ENCODE results near the gene RGS14.

Gene RGS14

DNA sequence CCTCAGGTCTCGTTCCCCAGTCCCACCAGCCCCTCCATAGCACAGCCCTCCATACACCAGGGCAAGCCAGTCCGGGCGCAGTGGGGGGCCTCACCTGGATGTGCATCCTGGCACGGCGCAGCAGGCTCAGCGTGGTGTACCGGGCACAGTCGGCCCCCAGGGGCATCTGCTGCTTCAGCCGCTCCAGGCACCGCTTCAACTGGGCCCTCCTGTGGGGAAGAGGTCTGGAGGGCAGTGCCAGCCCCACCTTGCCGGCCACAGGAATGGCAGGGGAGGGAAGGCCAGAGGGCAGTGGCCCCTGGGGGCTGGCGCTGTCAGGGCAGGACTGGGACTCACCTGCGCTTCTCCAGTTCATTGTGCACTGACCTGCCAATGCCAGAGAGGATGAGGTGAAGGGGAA, 47.4 kb upstream of the RGS14 start:
- peaks cover 8% of the 10 kb centered on the region for H3K79me2 ChIP-seq (ENCODE audit: insufficient read depth, low read length)
- H3K9me2 ChIP-seq (replicated peaks; ENCODE audit: insufficient read depth, low read length) = no peaks in the 10 kb centered on the region
- no peaks in the 10 kb centered on the region for H3K27me3 ChIP-seq (ENCODE audit: low read length)
- peak overlapping the region; percentile 88 for H3K4me2 ChIP-seq (ENCODE audit: low read depth, low read length, poor library complexity, severe bottlenecking)
- H4K20me1 ChIP-seq (ENCODE audit: low read depth, low read length) = peaks cover 6% of the 10 kb centered on the region; the same call in 1 of the 2 replicates
- H3K27ac ChIP-seq (ENCODE audit: low read depth, low read length) = peak overlapping the region; percentile 88
- H3K9ac ChIP-seq (ENCODE audit: low read length) = peak overlapping the region; percentile 75
- H3F3A ChIP-seq (ENCODE audit: insufficient read depth) = peaks cover 37% of the 10 kb centered on the region
- TF ChIP-seq, protein P1, sequence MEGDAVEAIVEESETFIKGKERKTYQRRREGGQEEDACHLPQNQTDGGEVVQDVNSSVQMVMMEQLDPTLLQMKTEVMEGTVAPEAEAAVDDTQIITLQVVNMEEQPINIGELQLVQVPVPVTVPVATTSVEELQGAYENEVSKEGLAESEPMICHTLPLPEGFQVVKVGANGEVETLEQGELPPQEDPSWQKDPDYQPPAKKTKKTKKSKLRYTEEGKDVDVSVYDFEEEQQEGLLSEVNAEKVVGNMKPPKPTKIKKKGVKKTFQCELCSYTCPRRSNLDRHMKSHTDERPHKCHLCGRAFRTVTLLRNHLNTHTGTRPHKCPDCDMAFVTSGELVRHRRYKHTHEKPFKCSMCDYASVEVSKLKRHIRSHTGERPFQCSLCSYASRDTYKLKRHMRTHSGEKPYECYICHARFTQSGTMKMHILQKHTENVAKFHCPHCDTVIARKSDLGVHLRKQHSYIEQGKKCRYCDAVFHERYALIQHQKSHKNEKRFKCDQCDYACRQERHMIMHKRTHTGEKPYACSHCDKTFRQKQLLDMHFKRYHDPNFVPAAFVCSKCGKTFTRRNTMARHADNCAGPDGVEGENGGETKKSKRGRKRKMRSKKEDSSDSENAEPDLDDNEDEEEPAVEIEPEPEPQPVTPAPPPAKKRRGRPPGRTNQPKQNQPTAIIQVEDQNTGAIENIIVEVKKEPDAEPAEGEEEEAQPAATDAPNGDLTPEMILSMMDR (IDR thresholded peaks at IDR 0.05; ENCODE audit: insufficient read depth, low read length, poor library complexity, severe bottlenecking) = no peak
- TF ChIP-seq EZH2phosphoT487 (conservative IDR thresholded peaks at IDR 0.05; ENCODE audit: low read length) = no peak
- no peak overlapping the region for H2AFZ ChIP-seq (ENCODE audit: low read depth, low read length, severe bottlenecking)
- H3K9me3 ChIP-seq (ENCODE audit: insufficient read depth, low read length) = no peaks in the 10 kb centered on the region
- 0 out of 2 replicates have a peak, but pooled peaks cover 2% of the 10 kb centered on the region for H3K36me3 ChIP-seq (ENCODE audit: low read length)
- H3K4me3 ChIP-seq (ENCODE audit: insufficient read depth, low read length, poor library complexity, severe bottlenecking) = peak overlapping the region; percentile 64

GRCh38 chr5:177310757-177311391, 46.9 kb upstream of the RGS14 start:
- Histone ChIP-seq H2AFZ (ENCODE audit: low read depth, low read length, severe bottlenecking) (no peak overlapping the region), H3K79me2 (ENCODE audit: insufficient read depth, low read length) (peaks cover 3% of the 10 kb centered on the region; the same call in 1 of the 2 replicates), H3K4me2 (ENCODE audit: low read depth, low read length, poor library complexity, severe bottlenecking) (peak overlapping the region; percentile 88), H4K20me1 (ENCODE audit: low read depth, low read length) (peaks cover 6% of the 10 kb centered on the region; the same call in 1 of the 2 replicates), H3K9me3 (ENCODE audit: insufficient read depth, low read length) (no peaks in the 10 kb centered on the region), H3K27me3 (ENCODE audit: low read length) (no peaks in the 10 kb centered on the region), H3K27ac (ENCODE audit: low read depth, low read length) (peak overlapping the region; percentile 88), H3K4me3 (ENCODE audit: insufficient read depth, low read length, poor library complexity, severe bottlenecking) (peak overlapping the region; percentile 64), H3K36me3 (ENCODE audit: low read length) (0 out of 2 replicates have a peak, but pooled peaks cover 2% of the 10 kb centered on the region), H3K9ac (ENCODE audit: low read length) (peak overlapping the region; percentile 75), H3K9me2 (replicated peaks; ENCODE audit: insufficient read depth, low read length) (no peaks in the 10 kb centered on the region), H3F3A (ENCODE audit: insufficient read depth) (peaks cover 32% of the 10 kb centered on the region)
- TF ChIP-seq EZH2phosphoT487 (conservative IDR thresholded peaks at IDR 0.05; ENCODE audit: low read length) = no peak
- TF ChIP-seq, protein P1 (IDR thresholded peaks at IDR 0.05; ENCODE audit: insufficient read depth, low read length, poor library complexity, severe bottlenecking) = no peak

DNA sequence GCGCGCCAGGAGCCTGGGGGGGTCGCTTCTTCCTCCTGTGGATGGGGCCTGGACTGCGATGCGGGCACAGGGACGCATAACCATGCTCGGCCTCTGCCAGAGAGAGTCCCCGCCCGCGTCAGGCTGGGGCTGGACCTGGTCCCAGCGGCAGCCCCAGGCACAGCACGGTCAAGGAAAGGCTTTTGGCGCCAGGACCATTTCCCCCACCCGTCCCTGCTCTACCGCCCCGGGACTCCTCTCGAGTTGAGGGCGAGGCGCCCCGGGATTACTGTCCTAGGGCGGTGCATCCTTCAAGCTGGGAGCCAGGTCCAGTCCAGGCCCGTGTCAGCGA, 46.4 kb upstream of the RGS14 start:
- TF ChIP-seq, protein P1 (IDR thresholded peaks at IDR 0.05; ENCODE audit: insufficient read depth, low read length, poor library complexity, severe bottlenecking) = no peak
- no peak for TF ChIP-seq EZH2phosphoT487 (conservative IDR thresholded peaks at IDR 0.05; ENCODE audit: low read length)
- Histone ChIP-seq H3K27me3 (ENCODE audit: low read length) (no peaks in the 10 kb centered on the region), H3K4me2 (ENCODE audit: low read depth, low read length, poor library complexity, severe bottlenecking) (peak overlapping the region; percentile 88), H3K4me3 (ENCODE audit: insufficient read depth, low read length, poor library complexity, severe bottlenecking) (peak overlapping the region; percentile 64), H4K20me1 (ENCODE audit: low read depth, low read length) (peaks cover 6% of the 10 kb centered on the region; the same call in 1 of the 2 replicates), H3F3A (ENCODE audit: insufficient read depth) (peaks cover 34% of the 10 kb centered on the region), H3K9ac (ENCODE audit: low read length) (peak overlapping the region; percentile 75), H3K9me2 (replicated peaks; ENCODE audit: insufficient read depth, low read length) (no peaks in the 10 kb centered on the region), H3K27ac (ENCODE audit: low read depth, low read length) (peak overlapping the region; percentile 88), H3K79me2 (ENCODE audit: insufficient read depth, low read length) (no peaks in the 10 kb centered on the region), H2AFZ (ENCODE audit: low read depth, low read length, severe bottlenecking) (no peak overlapping the region), H3K9me3 (ENCODE audit: insufficient read depth, low read length) (no peaks in the 10 kb centered on the region), H3K36me3 (ENCODE audit: low read length) (0 out of 2 replicates have a peak, but pooled peaks cover 2% of the 10 kb centered on the region)
